HepG2 (cell line): Measurements from ENCODE around the gene NDUFAF3. TPM values are rescaled to one million over a fixed set of nuclear protein-coding genes. Genes with fewer than 3 reads are reported as not detected.

Source experiments
- AGO1 ChIP-seq: fragments of 200-400 bp; formaldehyde crosslinking; IDR thresholded peaks from 2 replicates; pipeline ENCODE4 v1.6.1; 2017; ENCODE audit warnings: mild to moderate bottlenecking, low read depth, low read length, moderate library complexity; ENCODE audit not compliant: poor library complexity, severe bottlenecking
- AHR ChIP-seq: IDR thresholded peaks from 2 replicates; pipeline ENCODE4 v1.6.1; 2018; ENCODE audit warnings: missing genetic modification reagents, missing compliant biosample characterization
- AKAP8 ChIP-seq: sonication (generic); formaldehyde crosslinking; IDR thresholded peaks from 2 replicates; pipeline ENCODE4 v1.5.1; 2020; ENCODE audit warnings: mild to moderate bottlenecking, missing genetic modification reagents
- BCL6 ChIP-seq: IDR thresholded peaks from 2 replicates; pipeline ENCODE4 v1.6.1; 2016; ENCODE audit warnings: missing genetic modification reagents, missing compliant biosample characterization
- EED ChIP-seq: sonication (generic); formaldehyde crosslinking; IDR thresholded peaks from 2 replicates; pipeline ENCODE4 v1.5.0; 2020; ENCODE audit warnings: mild to moderate bottlenecking, missing genetic modification reagents
- KDM3A ChIP-seq: IDR thresholded peaks from 2 replicates; pipeline ENCODE4 v1.6.1; 2018; ENCODE audit warnings: low read depth, missing compliant biosample characterization
- PHF8 ChIP-seq: sonication (generic); formaldehyde crosslinking; IDR thresholded peaks from 2 replicates; pipeline ENCODE4 v1.5.0; 2020; ENCODE audit warnings: missing genetic modification reagents
- POLR2AphosphoS2 ChIP-seq: IDR thresholded peaks from 2 replicates; pipeline ENCODE4 v1.6.1; 2011; ENCODE audit warnings: low read depth, low read length, improper control_type of control experiment
- RFXAP ChIP-seq: sonication (generic); formaldehyde crosslinking; IDR thresholded peaks from 2 replicates; pipeline ENCODE4 v1.4.0; 2020; ENCODE audit warnings: missing genetic modification reagents, borderline replicate concordance
- RXRB ChIP-seq: IDR thresholded peaks from 2 replicates; pipeline ENCODE4 v1.6.1; 2016; ENCODE audit warnings: borderline replicate concordance, missing genetic modification reagents, missing compliant biosample characterization
- SNAPC2 ChIP-seq: sonication (generic); formaldehyde crosslinking; IDR thresholded peaks from 2 replicates; pipeline ENCODE4 v1.8.1; 2022; ENCODE audit warnings: mild to moderate bottlenecking, missing genetic modification reagents
- SYNCRIP ChIP-seq: fragments of 200-400 bp; formaldehyde crosslinking; IDR thresholded peaks from 2 replicates; pipeline ENCODE4 v1.6.1; 2018; ENCODE audit warnings: mild to moderate bottlenecking, low read depth, low read length; ENCODE audit not compliant: insufficient read depth
- XRCC5 ChIP-seq: fragments of 200-400 bp; formaldehyde crosslinking; optimal IDR thresholded peaks from 2 replicates; pipeline ENCODE3; 2017; ENCODE audit warnings: mild to moderate bottlenecking, low read length
- ZC3H4 ChIP-seq: sonication (generic); formaldehyde crosslinking; IDR thresholded peaks from 2 replicates; pipeline ENCODE4 v1.4.0; 2020; ENCODE audit warnings: missing genetic modification reagents, borderline replicate concordance
- ZNF484 ChIP-seq: sonication (generic); formaldehyde crosslinking; IDR thresholded peaks from 2 replicates; pipeline ENCODE4 v1.5.1; 2020; ENCODE audit warnings: mild to moderate bottlenecking, low read depth, missing genetic modification reagents, borderline replicate concordance
- ZNF772 ChIP-seq: sonication (generic); formaldehyde crosslinking; IDR thresholded peaks from 2 replicates; pipeline ENCODE4 v1.5.0; 2020; ENCODE audit warnings: mild to moderate bottlenecking, missing genetic modification reagents
- ZNF839 ChIP-seq: sonication (generic); formaldehyde crosslinking; IDR thresholded peaks from 2 replicates; pipeline ENCODE4 v1.4.0; 2020; ENCODE audit warnings: missing genetic modification reagents, mild to moderate bottlenecking, borderline replicate concordance
- polyA plus RNA-seq, 8 experiments: library from polyadenylated mRNA; depleted of rRNA in 3 of 8; stranded (reverse) in 7 of 8; unstranded in 1 of 8; fragments of >200 nt; fragmentation: Illumina TruSeq in 4 of 8; extraction: Trizol in 4 of 8; gene quantifications; 2 replicates each; pipeline versions ENCODE4 v1.2.1 to v1.2.3, GENCODE V29; 2011 to 2016; ENCODE audit warnings: low read depth in 4 of 8, missing spikeins in 1 of 8, mixed read lengths in 1 of 8; ENCODE audit not compliant: insufficient read depth in 1 of 8
- total RNA-seq, 5 experiments: library from RNA; depleted of rRNA; stranded (reverse); fragments of >200 nt; fragmentation: Illumina TruSeq; extraction: Trizol; gene quantifications; 2 replicates each; pipeline ENCODE4 v1.2.3, GENCODE V29; 2016; ENCODE audit warnings: low read depth in 1 of 5
- TF ChIP-seq, protein P1 (sequence below): sonication (generic); formaldehyde crosslinking; IDR thresholded peaks from 2 replicates; pipeline ENCODE4 v1.8.0; 2022; ENCODE audit warnings: mild to moderate bottlenecking, missing genetic modification reagents, moderate library complexity
- TF ChIP-seq, protein P2 (sequence below): IDR thresholded peaks from 2 replicates; pipeline ENCODE4 v1.6.1; 2016; ENCODE audit warnings: missing biosample characterization, missing genetic modification reagents, low read depth
- TF ChIP-seq, protein P3 (sequence below): IDR thresholded peaks from 2 replicates; pipeline ENCODE4 v1.6.1; 2016; ENCODE audit warnings: low read depth, control low read depth
- TF ChIP-seq, protein P4 (sequence below): sonication (generic); formaldehyde crosslinking; IDR thresholded peaks from 2 replicates; pipeline ENCODE4; 2020; ENCODE audit warnings: missing genetic modification reagents, mild to moderate bottlenecking, borderline replicate concordance
- TF ChIP-seq, protein P5 (sequence below): sonication (generic); formaldehyde crosslinking; IDR thresholded peaks from 2 replicates; pipeline ENCODE4 v1.5.0; 2020; ENCODE audit warnings: missing genetic modification reagents

Gene NDUFAF3
- total and polyA plus RNA-seq, 2 of the 13 experiments (the other 11 are each of a cell fraction or from before 2014, with no cell fraction given), result 39.0 to 50.0 TPM

GRCh38 chr3:49028673-49029562 is 7.0 kb downstream of the NDUFAF3 start, which contains the start of gene IMPDH2 (continued):
- TF ChIP-seq, protein P1, sequence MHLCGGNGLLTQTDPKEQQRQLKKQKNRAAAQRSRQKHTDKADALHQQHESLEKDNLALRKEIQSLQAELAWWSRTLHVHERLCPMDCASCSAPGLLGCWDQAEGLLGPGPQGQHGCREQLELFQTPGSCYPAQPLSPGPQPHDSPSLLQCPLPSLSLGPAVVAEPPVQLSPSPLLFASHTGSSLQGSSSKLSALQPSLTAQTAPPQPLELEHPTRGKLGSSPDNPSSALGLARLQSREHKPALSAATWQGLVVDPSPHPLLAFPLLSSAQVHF (CRISPR knock-in tag), result no peak
- TF ChIP-seq BCL6 (CRISPR knock-in tag), result peak; percentile 65
- peak; percentile 98 for TF ChIP-seq AGO1
- TF ChIP-seq RXRB (CRISPR knock-in tag), result peak; percentile 75
- TF ChIP-seq SNAPC2 (CRISPR knock-in tag), result no peak
- TF ChIP-seq ZNF839 (CRISPR knock-in tag), result peak; percentile 77; the same call in 1 of the 2 replicates
- TF ChIP-seq EED (CRISPR knock-in tag), result peak; percentile 91
- TF ChIP-seq AKAP8 (CRISPR knock-in tag), result peak; percentile 99
- peak; percentile 91 for TF ChIP-seq PHF8
- TF ChIP-seq RFXAP (CRISPR knock-in tag), result peak; percentile 93
- TF ChIP-seq, protein P2, sequence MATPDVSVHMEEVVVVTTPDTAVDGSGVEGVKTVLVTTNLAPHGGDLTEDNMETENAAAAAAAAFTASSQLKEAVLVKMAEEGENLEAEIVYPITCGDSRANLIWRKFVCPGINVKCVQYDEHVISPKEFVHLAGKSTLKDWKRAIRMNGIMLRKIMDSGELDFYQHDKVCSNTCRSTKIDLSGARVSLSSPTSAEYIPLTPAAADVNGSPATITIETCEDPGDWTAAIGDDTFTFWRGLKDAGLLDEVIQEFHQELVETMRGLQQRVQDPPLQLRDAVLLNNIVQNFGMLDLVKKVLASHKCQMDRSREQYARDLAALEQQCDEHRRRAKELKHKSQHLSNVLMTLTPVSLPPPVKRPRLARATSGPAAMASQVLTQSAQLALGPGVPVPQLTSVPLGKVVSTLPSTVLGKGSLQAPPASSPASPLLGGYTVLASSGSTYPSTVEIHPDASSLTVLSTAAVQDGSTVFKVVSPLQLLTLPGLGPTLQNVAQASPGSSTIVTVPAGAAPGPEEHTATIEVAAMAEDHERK (CRISPR knock-in tag), result peak; percentile 99
- peak; percentile 92; the same call in 1 of the 2 replicates for TF ChIP-seq AHR (CRISPR knock-in tag)
- TF ChIP-seq KDM3A (CRISPR knock-in tag), result peak; percentile 73; the same call in 1 of the 2 replicates
- TF ChIP-seq, protein P3, sequence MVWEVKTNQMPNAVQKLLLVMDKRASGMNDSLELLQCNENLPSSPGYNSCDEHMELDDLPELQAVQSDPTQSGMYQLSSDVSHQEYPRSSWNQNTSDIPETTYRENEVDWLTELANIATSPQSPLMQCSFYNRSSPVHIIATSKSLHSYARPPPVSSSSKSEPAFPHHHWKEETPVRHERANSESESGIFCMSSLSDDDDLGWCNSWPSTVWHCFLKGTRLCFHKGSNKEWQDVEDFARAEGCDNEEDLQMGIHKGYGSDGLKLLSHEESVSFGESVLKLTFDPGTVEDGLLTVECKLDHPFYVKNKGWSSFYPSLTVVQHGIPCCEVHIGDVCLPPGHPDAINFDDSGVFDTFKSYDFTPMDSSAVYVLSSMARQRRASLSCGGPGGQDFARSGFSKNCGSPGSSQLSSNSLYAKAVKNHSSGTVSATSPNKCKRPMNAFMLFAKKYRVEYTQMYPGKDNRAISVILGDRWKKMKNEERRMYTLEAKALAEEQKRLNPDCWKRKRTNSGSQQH, result peak; percentile 84; the same call in 1 of the 2 replicates
- TF ChIP-seq, protein P4, sequence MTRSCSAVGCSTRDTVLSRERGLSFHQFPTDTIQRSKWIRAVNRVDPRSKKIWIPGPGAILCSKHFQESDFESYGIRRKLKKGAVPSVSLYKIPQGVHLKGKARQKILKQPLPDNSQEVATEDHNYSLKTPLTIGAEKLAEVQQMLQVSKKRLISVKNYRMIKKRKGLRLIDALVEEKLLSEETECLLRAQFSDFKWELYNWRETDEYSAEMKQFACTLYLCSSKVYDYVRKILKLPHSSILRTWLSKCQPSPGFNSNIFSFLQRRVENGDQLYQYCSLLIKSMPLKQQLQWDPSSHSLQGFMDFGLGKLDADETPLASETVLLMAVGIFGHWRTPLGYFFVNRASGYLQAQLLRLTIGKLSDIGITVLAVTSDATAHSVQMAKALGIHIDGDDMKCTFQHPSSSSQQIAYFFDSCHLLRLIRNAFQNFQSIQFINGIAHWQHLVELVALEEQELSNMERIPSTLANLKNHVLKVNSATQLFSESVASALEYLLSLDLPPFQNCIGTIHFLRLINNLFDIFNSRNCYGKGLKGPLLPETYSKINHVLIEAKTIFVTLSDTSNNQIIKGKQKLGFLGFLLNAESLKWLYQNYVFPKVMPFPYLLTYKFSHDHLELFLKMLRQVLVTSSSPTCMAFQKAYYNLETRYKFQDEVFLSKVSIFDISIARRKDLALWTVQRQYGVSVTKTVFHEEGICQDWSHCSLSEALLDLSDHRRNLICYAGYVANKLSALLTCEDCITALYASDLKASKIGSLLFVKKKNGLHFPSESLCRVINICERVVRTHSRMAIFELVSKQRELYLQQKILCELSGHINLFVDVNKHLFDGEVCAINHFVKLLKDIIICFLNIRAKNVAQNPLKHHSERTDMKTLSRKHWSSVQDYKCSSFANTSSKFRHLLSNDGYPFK, result peak; percentile 87
- TF ChIP-seq ZNF772 (CRISPR knock-in tag), result peak; percentile 92; the same call in 1 of the 2 replicates
- peak; percentile 95 for TF ChIP-seq POLR2AphosphoS2
- TF ChIP-seq, protein P5, sequence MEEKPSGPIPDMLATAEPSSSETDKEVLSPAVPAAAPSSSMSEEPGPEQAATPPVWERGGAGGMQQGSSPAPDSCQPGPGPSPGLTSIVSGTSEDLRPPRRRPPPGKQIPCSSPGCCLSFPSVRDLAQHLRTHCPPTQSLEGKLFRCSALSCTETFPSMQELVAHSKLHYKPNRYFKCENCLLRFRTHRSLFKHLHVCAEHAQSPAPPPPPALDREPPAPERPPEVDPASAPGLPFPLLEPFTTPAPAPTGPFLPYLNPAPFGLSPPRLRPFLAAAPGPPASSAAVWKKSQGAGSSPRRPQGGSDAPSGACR, result peak; percentile 91; the same call in 1 of the 2 replicates
- TF ChIP-seq SYNCRIP, result no peak
- TF ChIP-seq ZC3H4 (CRISPR knock-in tag), result peak; percentile 90; the same call in 1 of the 2 replicates
- TF ChIP-seq ZNF484 (CRISPR knock-in tag), result no peak; the same call in 1 of the 2 replicates
- TF ChIP-seq XRCC5, result peak; percentile 30
